ENCODE results near the gene ARHGAP29.

ARHGAP29 gene

DNA sequence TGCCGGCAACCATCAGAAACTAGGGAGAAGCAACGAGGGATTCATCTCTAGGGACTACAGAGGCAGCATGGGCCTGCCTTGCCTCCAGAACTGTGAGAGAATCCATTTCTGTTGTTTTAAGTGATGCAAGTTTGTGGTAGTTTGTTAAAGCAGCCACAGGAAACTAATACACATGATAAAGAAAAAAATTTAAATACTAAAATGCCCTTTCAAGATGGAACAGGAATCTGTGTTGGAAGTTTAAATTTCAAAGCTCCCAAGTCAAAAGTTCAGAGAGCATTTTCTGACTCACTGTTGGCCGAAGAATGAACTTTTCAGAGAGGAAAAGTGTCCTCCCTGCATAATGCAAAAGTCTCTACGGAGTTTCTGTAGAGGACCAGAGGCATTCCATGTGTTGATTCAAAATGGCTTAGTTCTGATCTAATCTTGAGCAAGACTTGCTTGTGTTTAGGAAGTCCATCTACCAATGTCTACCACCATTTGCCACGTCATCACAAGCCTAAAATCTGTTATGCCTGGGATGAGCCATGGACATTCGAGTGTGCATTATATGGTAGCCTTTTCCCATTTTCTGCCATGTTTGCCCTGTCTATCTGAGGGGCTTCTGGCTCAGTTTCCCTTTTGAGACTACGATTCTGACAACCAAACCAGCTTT, 22.4 kb upstream of the ARHGAP29 start:
- DNase-seq (ENCODE audit: low read depth in 2 of 2): no peak

DNA sequence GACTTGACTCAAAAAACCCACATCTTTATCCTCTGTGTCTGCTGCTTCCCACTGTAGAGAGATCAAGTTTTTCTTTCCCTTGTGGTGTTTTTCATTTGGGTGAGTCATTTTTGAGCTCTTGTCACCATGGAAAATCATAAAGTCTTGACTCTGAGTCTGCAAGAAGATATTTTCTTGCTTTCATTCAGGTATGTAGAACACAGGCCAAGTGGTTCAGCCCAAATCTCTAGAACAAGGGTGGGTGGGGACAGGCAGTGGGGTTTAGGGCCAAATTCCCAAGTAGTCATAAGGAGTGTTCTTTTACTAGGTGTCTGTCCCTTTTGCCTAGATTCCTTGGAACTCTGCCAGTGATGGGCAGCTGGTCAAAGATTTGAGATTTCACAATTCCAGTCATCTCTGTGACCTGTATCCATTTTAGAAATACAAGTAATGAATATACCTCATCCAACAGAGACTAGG, 21.5 kb upstream of the ARHGAP29 start:
- DNase-seq (ENCODE audit: low read depth in 2 of 2): no peak

DNA sequence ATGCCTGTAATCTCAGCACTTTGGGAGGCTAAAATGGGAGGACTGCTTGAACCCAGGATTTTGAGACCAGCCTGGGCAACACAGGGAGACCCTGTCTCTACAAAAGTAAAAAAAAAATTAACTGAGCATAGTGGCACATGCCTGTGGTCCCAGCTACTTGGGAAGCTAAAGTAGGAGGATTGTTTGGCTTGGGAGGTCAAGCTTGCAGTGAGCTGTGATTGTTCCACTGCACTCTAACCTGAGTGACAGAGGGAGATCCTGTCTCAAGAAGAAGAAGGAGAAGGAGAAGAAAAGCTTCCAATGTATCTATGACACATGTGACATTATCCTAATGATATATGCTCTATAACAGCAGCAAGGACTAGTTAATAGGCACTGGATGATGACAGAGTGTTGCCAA, 20.1 kb upstream of the ARHGAP29 start:
- no peak for DNase-seq (ENCODE audit: low read depth in 2 of 2)

DNA sequence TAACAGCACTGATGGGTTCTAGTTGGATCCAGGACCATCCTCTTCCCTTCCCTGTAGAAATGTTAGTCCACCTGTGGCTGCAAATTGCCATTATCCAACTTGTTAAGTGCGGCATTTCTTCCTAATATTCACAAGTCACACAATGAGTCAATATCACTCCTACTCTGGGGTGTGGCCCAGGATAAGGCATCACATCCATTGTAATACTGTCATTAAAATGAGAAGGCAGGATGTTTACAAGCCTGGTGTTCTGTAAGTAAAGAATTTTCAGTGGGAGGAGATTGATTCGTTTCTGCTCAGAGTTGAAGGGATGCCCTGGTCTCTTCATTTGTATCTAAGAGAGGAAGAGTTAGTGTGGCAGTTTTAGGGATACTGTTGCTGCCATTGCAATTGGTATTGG, 18.1 kb upstream of the ARHGAP29 start:
- no peak for DNase-seq (ENCODE audit: low read depth in 2 of 2)

DNA sequence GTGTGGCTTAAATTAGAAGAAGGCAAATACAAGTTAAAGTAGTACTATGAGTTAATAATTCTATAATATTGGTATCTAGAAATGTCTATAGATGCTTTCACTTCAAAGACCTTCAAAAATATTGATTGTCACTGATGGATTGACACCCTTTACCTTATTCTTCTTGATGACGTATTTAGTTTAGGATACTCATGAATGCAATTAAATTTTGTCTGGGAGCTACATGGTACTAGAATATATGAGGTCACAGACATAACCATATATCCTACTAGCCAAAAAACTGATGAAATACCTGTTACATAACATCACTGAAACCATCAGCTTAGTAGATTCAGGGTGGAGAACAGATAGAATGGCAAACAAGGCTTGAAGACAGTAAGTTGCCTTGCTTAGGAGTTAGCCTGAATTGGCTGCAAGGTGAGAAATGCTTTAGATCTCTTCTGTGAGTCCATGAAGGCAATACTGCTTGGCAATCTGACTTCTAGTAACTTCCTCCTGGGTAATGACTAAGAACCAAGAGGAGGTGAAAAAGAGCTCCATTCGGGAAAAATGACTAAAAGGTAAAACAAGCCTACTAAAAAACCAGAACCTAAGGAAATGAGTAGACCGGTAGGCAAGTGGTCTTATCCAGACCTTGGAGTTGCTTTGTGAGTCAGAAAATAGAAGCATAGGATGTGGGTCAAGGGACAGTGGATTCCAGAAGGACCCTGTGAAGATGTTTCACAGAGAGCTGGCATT, 16.9 kb upstream of the ARHGAP29 start:
- DNase-seq (ENCODE audit: low read depth in 2 of 2): no peak

DNA sequence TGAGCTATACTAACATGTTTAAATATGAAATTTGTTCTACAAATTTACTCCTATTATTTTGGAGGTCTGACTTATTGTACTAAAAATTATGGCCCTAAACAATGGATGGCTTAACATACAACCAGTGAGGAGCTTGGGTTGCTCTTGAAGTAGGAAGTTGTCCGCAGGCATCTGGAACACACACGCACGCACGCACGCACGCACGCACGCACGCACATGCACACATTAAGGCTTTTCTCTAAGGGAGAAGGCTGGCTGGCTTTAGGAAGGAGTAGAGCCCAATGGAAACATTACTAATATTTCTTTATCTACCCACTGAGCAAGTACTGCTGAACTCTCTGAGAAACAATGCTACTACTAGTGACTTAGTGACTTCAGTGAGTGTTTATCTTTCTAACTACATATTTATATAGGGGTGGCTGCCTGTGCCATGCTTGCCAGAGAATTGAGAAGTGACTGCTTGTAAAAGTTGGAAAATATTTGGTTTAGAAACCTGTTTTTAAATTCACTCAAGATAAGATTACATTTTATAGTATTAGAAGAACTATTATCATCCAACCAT, 16.2 kb upstream of the ARHGAP29 start:
- DNase-seq (ENCODE audit: low read depth in 2 of 2): no peak

DNA sequence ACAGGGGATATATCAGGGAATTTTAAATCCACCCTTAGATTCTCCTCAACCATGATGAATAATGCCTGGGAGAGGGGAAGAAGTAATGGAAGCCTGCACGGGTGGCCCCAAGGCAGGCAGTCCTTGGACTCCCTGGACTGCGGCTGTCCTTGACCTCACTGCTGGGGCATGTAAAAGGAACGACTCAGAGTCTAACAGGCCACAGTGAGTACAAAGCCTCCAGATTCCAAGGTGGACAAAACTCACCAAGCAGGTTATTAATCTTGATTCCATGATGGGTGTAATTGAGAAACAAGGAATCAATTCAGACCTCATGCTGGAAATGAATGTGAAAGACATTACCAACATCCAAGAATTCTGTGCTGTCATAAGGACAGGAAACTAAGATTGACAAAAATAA, 13.0 kb upstream of the ARHGAP29 start:
- DNase-seq (ENCODE audit: low read depth in 2 of 2): no peak

DNA sequence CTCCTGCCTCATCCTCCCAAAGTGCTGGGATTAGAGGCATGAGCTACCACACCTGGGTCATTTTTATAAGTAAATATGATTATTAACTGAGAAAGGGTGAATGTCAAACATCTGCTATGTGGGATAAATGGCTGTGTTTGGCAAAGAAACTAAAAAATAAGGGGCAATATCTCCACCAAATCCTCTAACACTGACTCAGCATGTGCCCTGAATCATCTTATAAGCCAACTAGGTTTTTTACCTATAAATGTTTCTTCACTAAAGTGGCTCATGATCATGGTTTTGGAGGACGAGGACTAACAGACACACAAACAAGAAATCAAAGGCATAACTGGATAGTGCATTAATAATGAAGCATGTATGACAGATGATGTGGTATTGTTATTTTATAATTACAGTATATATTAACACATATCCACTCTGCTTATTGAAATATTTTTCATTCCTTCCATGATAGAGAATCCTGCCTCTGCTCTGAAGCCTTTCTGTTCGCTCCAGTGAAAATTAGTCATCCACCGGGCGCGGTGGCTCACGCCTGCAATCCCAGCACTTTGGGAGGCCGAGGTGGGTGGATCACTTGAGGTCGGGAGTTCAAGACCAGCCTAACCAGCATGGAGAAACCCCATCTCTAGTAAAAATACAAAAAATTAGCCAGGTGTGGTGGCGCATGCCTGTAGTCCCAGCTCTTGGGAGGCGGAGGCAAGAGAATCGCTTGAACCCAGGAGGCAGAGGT, 11.7 kb upstream of the ARHGAP29 start:
- no peak for DNase-seq (ENCODE audit: low read depth in 2 of 2)

DNA sequence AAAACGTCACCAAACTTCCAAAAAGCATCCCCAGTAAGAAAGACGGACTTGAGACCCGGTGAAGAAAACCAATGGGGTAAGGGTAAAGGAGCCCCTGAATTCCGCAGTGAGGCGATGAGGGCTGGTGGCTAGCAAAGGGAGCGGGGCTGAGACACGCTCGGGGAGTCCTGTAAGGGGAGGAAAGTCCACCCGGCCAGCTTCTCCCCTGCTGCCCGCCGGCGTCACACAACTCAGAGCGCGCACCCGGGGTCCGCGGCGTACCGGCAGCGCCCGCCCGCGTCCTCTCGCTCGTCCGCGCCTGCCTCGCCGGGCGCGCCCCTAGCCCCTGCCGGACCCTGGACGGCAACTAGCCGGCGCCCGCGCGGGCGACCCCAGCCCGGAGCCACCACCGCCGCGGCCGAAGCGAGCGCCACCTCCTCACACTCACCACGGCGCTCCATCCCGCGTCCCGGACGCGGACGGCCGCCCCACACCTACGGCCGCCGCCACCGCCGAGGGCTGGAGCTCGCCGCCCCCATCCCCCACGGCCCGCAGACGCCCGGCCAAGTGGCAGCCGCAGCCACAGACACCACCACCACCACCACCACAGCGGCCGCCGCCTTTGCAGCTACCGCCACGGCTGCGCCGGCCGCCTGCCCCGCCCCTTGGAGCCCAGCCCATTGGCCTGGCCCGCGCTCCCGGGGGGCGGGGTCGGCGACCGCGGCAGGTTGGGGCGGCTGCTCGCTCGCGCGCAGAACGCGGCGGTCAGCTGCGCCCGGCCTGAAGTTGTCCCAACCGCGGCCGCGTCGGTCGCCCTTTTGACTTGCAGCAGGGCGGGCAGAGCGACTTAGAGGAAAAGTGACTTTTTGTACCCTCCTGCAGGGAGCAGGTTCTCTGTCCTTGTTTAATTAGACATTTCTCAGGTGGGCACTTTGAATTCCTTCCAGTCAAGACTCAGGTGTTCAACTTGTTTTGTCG, 10.0 kb upstream of the ARHGAP29 start:
- DNase-seq (ENCODE audit: low read depth in 2 of 2): no peak

DNA sequence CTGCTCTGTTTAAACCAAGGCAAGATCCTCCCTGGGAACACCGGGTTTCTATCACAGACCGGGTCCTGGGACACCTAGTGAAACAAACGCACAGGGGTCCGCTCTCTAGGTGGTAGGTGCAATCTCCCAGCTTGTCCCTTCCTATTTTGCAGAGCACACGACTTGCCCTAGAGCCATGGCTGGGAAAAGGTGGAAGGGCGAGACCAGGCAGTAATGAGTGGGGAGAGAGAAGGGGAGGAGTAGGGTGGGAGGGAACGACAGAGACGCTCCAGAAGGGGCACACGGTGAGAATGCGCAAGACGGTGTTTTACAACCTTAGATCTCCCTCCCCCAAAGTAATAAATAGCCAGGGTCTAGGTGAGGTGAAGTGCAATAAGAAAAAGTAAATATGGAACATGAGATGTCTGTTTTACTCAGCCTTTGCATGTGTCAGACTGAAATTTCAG, 9.3 kb upstream of the ARHGAP29 start:
- DNase-seq (ENCODE audit: low read depth in 2 of 2): no peak

DNA sequence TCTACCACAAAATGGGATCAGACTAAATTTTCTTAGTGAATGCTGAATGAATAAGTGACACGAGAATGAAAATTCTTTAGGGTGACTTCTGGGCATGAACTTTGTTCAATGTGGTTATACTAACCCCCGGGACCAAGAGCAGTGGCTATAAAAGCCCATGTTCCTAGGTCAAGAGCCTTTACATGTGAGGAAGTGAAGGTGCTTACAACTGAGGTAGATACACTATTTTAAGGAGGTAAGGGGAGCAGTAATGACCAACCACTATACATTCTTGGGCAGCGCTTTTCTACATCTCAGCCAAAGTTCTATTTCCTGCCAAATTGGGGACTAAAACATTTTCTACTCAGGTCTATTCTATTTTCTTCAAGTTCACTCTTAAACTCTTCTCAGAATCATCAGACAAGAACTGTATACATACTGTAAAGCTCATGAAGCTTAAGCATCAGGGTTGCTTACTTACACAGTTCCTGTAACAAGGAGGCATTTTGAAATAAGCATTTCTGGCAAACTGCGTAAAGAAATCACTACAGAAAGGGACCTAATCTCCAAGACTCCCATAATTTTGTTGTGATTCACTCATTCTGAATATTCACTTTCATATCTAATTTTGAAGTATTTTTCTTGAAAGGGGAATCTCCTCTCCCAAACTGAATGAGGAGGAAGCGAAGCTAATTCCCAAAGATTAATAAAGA, 8.5 kb upstream of the ARHGAP29 start:
- no peak for DNase-seq (ENCODE audit: low read depth in 2 of 2)

DNA sequence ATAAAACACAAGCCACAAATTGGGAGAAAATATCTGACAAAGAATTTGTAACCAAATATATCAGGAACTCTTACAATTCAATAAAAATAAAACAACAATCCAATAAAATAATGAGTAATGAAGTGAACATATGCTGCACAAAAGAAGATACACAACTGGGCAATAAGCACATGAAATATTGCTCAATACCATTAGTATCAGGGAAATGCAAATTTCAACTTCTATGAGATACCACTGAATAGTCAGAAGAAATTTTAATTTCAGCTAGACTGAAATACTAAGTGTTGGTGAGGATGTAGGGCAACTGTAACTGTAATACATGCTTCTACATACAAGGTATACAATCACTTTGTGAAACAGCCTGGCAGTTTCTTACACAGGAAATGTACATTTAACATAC, 7.4 kb upstream of the ARHGAP29 start:
- DNase-seq (ENCODE audit: low read depth in 2 of 2): no peak

DNA sequence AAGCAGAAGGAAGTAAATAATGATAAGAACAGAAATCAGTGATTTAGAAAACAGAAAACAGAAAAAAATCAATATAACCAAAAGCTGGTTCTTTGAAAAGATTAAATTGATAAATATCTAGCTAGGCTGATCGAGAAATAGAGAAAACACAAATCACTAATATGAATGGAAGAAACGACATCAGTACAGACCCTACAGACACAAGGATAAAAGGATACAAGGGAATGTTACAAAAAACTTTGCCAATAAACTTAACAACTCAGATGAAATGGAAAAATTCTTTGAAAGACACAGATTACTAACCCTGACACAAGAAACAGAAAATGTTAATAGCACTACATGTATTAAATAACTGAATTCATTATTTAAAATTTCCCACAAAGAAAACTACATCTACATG, 6.3 kb upstream of the ARHGAP29 start:
- no peak for DNase-seq (ENCODE audit: low read depth in 2 of 2)

DNA sequence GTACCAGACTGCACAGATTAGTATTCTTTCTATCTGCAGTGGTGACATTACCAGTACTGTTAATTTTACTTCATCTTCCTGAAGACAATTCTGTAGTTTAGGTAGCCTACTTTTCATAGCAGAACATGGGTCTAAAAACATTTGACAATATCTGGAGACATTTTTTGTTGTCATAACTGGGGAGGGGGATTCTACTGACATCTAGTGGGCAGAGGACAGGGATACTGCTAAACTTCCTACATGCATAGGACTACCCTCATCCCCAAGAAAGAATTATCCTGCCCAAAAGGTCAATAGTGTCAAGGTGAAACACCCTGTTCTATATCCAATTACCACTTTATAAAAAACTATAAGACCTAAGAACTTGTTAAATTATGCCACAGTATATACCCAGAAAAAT, 3.4 kb upstream of the ARHGAP29 start:
- DNase-seq (ENCODE audit: low read depth in 2 of 2): no peak

DNA sequence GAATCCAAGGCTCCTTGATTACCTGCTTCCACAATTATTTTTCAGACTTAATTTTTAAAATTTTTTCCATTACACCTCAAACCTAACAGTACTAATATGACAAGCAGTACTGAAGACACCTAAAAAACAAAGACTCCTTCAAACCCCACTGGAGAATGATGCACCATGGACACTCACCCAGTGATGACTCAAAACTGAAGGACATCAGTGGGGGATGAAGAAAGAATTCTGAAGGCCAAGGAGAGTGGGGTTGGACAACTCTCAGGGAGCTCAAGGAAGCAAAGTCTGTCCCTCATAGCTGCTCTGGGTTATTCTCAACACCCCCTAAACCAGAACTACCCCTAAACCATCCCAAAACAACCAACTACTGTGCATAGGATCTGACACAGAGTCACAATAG, 2.4 kb upstream of the ARHGAP29 start:
- DNase-seq (ENCODE audit: low read depth in 2 of 2): no peak

DNA sequence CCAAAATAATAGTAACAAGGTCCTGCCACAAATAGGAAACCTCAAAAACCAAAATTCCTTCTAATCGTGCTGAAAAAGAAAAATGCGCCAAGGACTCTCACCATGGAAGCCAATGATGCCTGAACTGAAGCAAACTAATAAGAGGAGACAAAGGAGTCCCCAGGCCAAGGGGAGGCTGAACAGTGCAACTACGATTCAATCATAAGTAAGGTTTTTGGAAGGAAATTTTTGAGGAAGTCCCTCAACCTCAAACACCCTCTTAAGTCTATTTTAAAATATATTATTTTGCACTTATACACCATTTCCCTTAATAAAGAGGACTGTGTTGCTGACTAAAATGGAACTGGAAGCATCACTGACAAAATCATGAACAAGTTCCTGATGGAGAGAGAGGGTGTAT, 1.7 kb upstream of the ARHGAP29 start:
- DNase-seq (ENCODE audit: low read depth in 2 of 2): no peak

DNA sequence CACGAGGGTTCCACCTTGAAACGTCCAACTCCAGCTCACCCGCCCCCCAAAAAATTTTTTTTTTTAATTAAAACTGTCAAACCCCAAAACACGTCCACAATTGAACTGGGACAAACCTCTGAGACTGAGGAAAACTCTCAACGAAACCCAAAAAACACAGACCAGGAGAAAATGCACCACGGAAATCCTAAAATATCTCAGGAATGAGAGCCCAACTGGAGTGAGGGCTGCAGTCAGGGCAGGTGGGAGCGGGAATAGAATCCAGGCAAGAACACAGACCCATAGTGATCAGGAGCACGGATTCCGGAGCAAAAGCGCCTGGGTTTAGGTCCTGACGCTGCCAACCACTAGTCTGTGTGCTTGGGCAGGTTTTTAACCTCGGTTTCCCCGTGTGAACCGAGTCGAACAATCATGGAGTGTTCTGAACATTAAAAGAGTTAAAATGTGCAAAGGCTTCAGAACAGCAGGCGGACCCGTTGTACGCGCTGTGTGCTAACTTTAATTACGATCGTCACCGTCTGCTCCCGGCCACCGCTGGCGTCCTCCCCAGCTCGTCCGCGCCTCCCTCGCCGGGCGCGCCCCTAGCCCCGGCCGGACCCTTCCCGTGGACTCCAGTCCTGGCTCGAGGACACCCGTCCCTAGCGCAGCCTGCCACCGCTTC, 624 bp downstream of the ARHGAP29 start:
- DNase-seq (ENCODE audit: low read depth in 2 of 2): no peak

DNA sequence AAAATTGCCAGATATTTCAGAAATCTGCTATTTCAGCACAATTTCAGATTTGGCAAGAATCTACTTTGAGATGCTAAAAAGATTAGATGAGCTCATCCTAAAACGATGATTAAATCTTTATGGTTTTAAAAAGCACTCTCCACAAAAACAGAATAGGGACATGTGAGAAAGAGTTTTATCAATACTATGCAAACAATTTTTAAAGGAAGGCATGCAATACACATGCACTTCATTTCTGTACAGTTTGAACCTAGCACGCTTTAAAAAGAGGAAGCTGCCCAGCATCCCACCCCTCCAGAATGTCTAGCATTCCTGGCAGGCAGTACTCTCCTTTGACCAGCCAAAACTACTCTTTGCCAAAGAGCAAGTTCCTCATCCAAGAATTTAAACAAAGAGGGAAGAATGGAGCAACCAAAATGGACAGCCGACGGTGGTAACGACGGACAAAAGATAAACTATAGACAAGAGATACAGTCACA, 1.3 kb downstream of the ARHGAP29 start:
- DNase-seq (ENCODE audit: low read depth in 2 of 2): no peak

DNA sequence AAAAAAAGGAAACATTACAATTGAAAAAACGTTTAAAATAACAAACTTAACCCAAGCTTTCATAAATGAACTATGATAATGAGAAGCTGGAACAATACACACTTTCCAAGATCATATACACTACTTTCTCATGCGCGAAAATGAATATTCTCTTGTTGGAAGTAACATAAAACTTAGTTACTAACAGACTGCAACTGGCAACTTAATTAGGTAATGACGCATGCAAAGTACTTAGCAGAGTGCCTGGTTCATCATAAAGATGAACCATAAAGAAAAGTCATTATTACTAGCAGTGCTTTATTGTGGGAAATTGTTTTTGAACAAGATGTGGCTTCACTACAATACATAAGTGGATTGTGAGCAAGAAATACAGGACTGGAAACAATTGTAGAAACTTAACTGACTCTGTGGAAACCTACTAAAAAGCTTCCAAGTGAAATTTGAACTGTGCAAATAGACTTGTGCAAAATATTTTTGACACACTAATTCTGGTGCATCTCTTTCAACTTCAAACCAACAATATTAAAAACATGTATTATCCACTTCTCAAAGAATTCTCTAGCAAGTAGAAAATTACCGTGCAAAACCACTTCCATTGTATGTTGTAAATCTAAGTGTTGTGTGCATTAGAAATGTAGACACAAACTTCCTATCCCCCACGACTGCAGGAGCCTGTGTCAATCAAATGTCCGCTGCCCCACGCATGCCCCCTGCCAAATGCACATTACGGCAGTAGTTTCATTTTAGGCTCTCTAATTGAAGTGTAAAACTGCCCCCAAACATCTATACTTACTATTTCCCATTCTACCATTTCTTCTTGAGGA, 2.0 kb downstream of the ARHGAP29 start:
- DNase-seq (ENCODE audit: low read depth in 2 of 2): no peak
